Sigmoid colon (tissue), 7 donors: ENCODE data around the gene OTC. TPM values are rescaled to one million over a fixed set of nuclear protein-coding genes. Genes with fewer than 3 reads are reported as not detected.

Source experiments
- DNase-seq: peaks from one replicate; pipeline ENCODE4 v3.0.0-alpha.2; 2019
- H3K27ac ChIP-seq, 4 donors: fragments of 200-600 bp; sonication (generic); one replicate each; pipeline ENCODE4 v1.5.1; 2016 to 2019; ENCODE audit warnings: mild to moderate bottlenecking in 1 of 4
- H3K27me3 ChIP-seq, 3 donors: fragments of 200-600 bp; sonication (generic); one replicate each; pipeline ENCODE4 v1.5.1; 2019; ENCODE audit warnings: mild to moderate bottlenecking in 1 of 3
- H3K36me3 ChIP-seq, 4 donors: fragments of 200-600 bp; sonication (generic); one replicate each; pipeline ENCODE4 v1.5.1; 2016 to 2019
- H3K4me1 ChIP-seq, 4 donors: fragments of 200-600 bp; sonication (generic); one replicate each; pipeline ENCODE4 v1.5.1; 2017 to 2019
- H3K4me3 ChIP-seq, 4 donors: fragments of 200-600 bp; sonication (generic); one replicate each; pipeline ENCODE4 v1.5.1; 2017 to 2019; ENCODE audit warnings: mild to moderate bottlenecking in 2 of 4, moderate library complexity in 1 of 4
- H3K9me3 ChIP-seq, 4 donors: fragments of 200-600 bp in 3 of 4; sonication (generic) in 3 of 4; one replicate each; pipeline versions ENCODE4 v1.5.1 to v1.6.1; 2013 to 2019
- EP300 ChIP-seq, 4 donors: sonication (generic); formaldehyde crosslinking; IDR thresholded peaks; one replicate each; pipeline ENCODE4 v1.6.1; 2017; ENCODE audit warnings: antibody characterized with exemption in 4 of 4
- POLR2A ChIP-seq, 2 donors: fragments of 450-650 bp; IDR thresholded peaks; one replicate each; pipeline ENCODE4 v1.6.1; 2016; ENCODE audit warnings: antibody characterized with exemption in 2 of 2, mild to moderate bottlenecking in 2 of 2, moderate library complexity in 2 of 2
- POLR2AphosphoS5 ChIP-seq, 4 donors: sonication (generic); formaldehyde crosslinking; IDR thresholded peaks; one replicate each; pipeline ENCODE4 v1.6.1; 2017; ENCODE audit warnings: antibody characterized with exemption in 4 of 4
- WGBS, 2 donors: extraction: QIAGEN DNeasy Blood & Tissue Kit; methylation state at CpG; one replicate each; pipeline ENCODE4 v1.1.7; 2013; 5-methylcytosine and 5-hydroxymethylcytosine counted together
- intact Hi-C: fragments of 100-400 bp; cut with DNase I; formaldehyde crosslinking; loops from one replicate; pipeline ENCODE4 v1.15.1; 2023
- polyA plus RNA-seq, 3 donors: library from polyadenylated mRNA; stranded (reverse); fragments of 200-250 nt; gene quantifications; one replicate each; pipeline ENCODE4 v1.2.3, GENCODE V29; 2013
- total RNA-seq, 4 donors: library from RNA; depleted of rRNA; stranded (reverse); fragments of >200 nt; gene quantifications; one replicate each; pipeline ENCODE4 v1.1.0, GENCODE V29; 2016
- TF ChIP-seq, protein P1 (sequence below), 4 experiments: fragments of 450-650 bp in 3 of 4; fragments of 200-600 bp in 1 of 4; IDR thresholded peaks; one replicate each; pipeline ENCODE4 v1.5.1; 2016 to 2019; ENCODE audit warnings: antibody characterized with exemption in 4 of 4, mild to moderate bottlenecking in 3 of 4, moderate library complexity in 2 of 4
- donor health status: healthy with polysubstance abuse.
- donor health status: Bipolar disorder and iron deficiency.
- donor health status: healthy.

OTC gene
- total and polyA plus RNA-seq, 7 donors = 0.49 to 5.3 (median 3.1) TPM; not detected in 1

GRCh38 chrX:38346150-38346549 is 6.3 kb upstream of the OTC start:
- WGBS, 2 donors = 48 to 68% methylated on average over 5 of the region's 5 CpGs
- intact Hi-C loops = no loop called here

DNA sequence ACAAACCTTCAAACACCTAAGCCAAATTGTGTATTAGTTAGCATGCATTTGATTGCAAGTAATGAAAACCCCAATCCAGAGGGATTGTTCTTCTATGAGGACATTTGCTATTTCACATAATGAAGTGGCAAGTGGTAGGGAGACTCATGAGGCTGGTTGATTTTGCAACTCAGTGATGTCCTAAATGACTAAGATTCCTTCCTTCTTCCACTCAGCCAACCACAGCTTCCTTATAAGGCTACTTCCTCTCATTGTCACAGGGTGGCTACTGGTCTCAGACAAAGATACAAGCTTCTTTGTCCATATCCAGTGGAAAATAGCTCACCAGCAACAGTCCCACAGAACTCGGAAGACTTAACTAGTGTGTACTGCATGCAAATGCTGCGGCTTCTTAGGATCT is 5.3 kb upstream of the OTC start:
- DNase-seq = no peak

More at GRCh38 chrX:38346150-38346549, 6.3 kb upstream of the OTC start:
- Histone ChIP-seq H3K9me3 (no peaks in the 10 kb centered on the region), H3K27me3 (no peaks in the 10 kb centered on the region), H3K36me3 (no peaks in the 10 kb centered on the region), H3K4me3 (no peak overlapping the region), H3K27ac (no peak overlapping the region), H3K4me1 (no peaks in the 10 kb centered on the region)
- TF ChIP-seq, protein P1, sequence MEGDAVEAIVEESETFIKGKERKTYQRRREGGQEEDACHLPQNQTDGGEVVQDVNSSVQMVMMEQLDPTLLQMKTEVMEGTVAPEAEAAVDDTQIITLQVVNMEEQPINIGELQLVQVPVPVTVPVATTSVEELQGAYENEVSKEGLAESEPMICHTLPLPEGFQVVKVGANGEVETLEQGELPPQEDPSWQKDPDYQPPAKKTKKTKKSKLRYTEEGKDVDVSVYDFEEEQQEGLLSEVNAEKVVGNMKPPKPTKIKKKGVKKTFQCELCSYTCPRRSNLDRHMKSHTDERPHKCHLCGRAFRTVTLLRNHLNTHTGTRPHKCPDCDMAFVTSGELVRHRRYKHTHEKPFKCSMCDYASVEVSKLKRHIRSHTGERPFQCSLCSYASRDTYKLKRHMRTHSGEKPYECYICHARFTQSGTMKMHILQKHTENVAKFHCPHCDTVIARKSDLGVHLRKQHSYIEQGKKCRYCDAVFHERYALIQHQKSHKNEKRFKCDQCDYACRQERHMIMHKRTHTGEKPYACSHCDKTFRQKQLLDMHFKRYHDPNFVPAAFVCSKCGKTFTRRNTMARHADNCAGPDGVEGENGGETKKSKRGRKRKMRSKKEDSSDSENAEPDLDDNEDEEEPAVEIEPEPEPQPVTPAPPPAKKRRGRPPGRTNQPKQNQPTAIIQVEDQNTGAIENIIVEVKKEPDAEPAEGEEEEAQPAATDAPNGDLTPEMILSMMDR (IDR thresholded peaks at IDR 0.05) = no peak
- no peak for TF ChIP-seq EP300 (IDR thresholded peaks at IDR 0.05)
- TF ChIP-seq POLR2AphosphoS5 (IDR thresholded peaks at IDR 0.05) = no peak
- TF ChIP-seq POLR2A (IDR thresholded peaks at IDR 0.05) = no peak
- DNase-seq = no peak

DNA sequence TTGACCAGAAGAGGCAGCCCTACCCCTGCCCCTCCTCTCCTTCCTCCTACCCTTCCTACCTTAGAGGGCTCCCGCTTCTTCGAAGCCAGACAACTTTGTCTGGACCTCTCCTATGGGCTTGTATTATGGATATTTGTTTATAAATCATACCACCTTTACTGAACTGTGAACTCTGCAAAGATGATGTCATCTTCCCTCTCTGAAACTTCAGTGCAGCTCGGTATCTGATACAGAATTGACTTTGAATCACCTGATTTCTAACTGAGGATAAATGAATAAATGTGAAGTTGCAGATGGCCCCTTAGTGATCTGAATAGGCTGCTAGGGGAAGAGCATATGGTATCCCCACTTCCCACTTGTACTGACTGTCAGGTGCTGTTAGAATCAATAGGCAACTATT is 1.1 kb upstream of the OTC start:
- TF ChIP-seq EP300 (IDR thresholded peaks at IDR 0.05) (no peak), POLR2A (IDR thresholded peaks at IDR 0.05) (no peak), POLR2AphosphoS5 (IDR thresholded peaks at IDR 0.05) (no peak)
- TF ChIP-seq, protein P1 (IDR thresholded peaks at IDR 0.05) = no peak
- intact Hi-C loops = no loop called here
- H3K4me3 ChIP-seq = no peak overlapping the region
- no peaks in the 10 kb centered on the region for H3K36me3 ChIP-seq
- H3K9me3 ChIP-seq = no peaks in the 10 kb centered on the region
- no peak for DNase-seq
- WGBS, 2 donors = 37 to 83% methylated on average over 3 of the region's 3 CpGs
- H3K27ac ChIP-seq = no peak overlapping the region
- no peaks in the 10 kb centered on the region for H3K27me3 ChIP-seq
- no peaks in the 10 kb centered on the region for H3K4me1 ChIP-seq

More for the DNA sequence above, 5.3 kb upstream of the OTC start:
- 64 to 90% methylated on average over 2 of the region's 2 CpGs for WGBS, 2 donors
- Histone ChIP-seq H3K9me3 (no peaks in the 10 kb centered on the region), H3K4me3 (no peak overlapping the region), H3K36me3 (no peaks in the 10 kb centered on the region), H3K27ac (no peak overlapping the region), H3K27me3 (no peaks in the 10 kb centered on the region), H3K4me1 (no peaks in the 10 kb centered on the region)
- no peak for TF ChIP-seq POLR2AphosphoS5 (IDR thresholded peaks at IDR 0.05)
- TF ChIP-seq, protein P1 (IDR thresholded peaks at IDR 0.05) = no peak
- intact Hi-C loops = no loop called here

DNA sequence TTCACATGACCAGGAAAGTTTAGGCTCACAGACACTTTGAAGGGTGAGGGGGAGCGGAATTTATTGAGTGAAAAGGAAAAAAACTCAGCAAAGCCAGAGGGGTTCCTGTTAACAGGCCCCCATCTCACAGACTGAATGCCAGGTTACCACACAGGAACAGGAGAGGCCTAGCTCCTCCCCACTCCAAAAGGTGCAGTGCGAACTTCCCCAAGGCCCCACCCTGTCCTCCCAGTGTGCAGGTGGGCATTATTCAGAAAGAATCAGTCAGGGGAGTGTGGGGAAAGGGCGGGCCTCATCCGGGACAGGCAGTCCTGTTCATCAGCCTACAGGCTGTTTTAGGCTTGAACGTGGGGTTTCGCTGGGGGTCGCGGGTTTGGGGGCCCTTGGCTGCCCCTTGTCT is 4.0 kb downstream of the OTC start:
- DNase-seq = no peak
- Histone ChIP-seq H3K4me3 (no peak overlapping the region), H3K36me3 (no peaks in the 10 kb centered on the region), H3K4me1 (no peaks in the 10 kb centered on the region), H3K27ac (no peak overlapping the region), H3K27me3 (no peaks in the 10 kb centered on the region), H3K9me3 (no peaks in the 10 kb centered on the region)
- intact Hi-C loops = no loop called here
- 78 to 92% methylated on average over 8 of the region's 8 CpGs for WGBS, 2 donors
- TF ChIP-seq, protein P1 (IDR thresholded peaks at IDR 0.05) = no peak
- no peak for TF ChIP-seq EP300 (IDR thresholded peaks at IDR 0.05)
- no peak for TF ChIP-seq POLR2AphosphoS5 (IDR thresholded peaks at IDR 0.05)
- no peak for TF ChIP-seq POLR2A (IDR thresholded peaks at IDR 0.05)
